CD14-positive monocyte (primary cell): ENCODE measurements around the gene CENPT. TPM values are rescaled to one million over a fixed set of nuclear protein-coding genes. Genes with fewer than 3 reads are reported as not detected.
A peak's percentile ranks its signal among the peaks of the same experiment; 100 is the strongest.

Source experiments
- DNase-seq, 3 donors: peaks; one replicate each; pipeline ENCODE4 v3.0.0-alpha.2; 2011 to 2022
- H2AFZ ChIP-seq: 2 replicates; pipeline ENCODE4 v1.6.0; 2012; ENCODE audit warnings: mild to moderate bottlenecking, low read depth, low read length, inconsistent platforms; ENCODE audit not compliant: insufficient read depth, poor library complexity, severe bottlenecking
- H3K27ac ChIP-seq, 2 donors: 1 replicate in 1 of 2; 2 replicates in 1 of 2; pipeline ENCODE4 v1.5.1; 2012 to 2013; ENCODE audit warnings: low read length in 2 of 2, control low read depth in 1 of 2, inconsistent platforms in 1 of 2, low read depth in 1 of 2, mild to moderate bottlenecking in 1 of 2
- H3K27me3 ChIP-seq, 2 donors: one replicate each; pipeline versions ENCODE4 v1.6.0 to v1.6.1; 2011 to 2013; ENCODE audit warnings: low read length in 2 of 2; ENCODE audit not compliant: control insufficient read depth in 2 of 2, insufficient read depth in 2 of 2
- H3K36me3 ChIP-seq, 2 donors: replicated peaks in 1 of 2; 1 replicate in 1 of 2; 2 replicates in 1 of 2; pipeline versions ENCODE4 v1.5.1 to v1.6.1; 2012 to 2013; ENCODE audit warnings: low read length in 2 of 2, control low read depth in 1 of 2, inconsistent platforms in 1 of 2, mild to moderate bottlenecking in 1 of 2; ENCODE audit not compliant: insufficient read depth in 2 of 2, control insufficient read depth in 1 of 2
- H3K4me1 ChIP-seq, 2 donors: 1 replicate in 1 of 2; 2 replicates in 1 of 2; pipeline versions ENCODE4 v1.5.1 to v1.6.1; 2012 to 2013; ENCODE audit warnings: low read length in 2 of 2, control low read depth in 1 of 2, inconsistent platforms in 1 of 2, mild to moderate bottlenecking in 1 of 2, moderate library complexity in 1 of 2; ENCODE audit not compliant: insufficient read depth in 2 of 2, control insufficient read depth in 1 of 2
- H3K4me2 ChIP-seq: replicated peaks from 2 replicates; pipeline ENCODE3; 2012; ENCODE audit warnings: low read length, moderate library complexity, mild to moderate bottlenecking; ENCODE audit not compliant: poor library complexity, severe bottlenecking; ENCODE audit errors: extremely low read depth
- H3K4me3 ChIP-seq, 3 experiments: fragments of 200-600 bp in 1 of 3; sonication (generic) in 1 of 3; replicated peaks in 1 of 3; 1 replicate in 2 of 3; 2 replicates in 1 of 3; pipeline ENCODE4 v1.5.1; 2011 to 2013; ENCODE audit warnings: low read length in 3 of 3, mild to moderate bottlenecking in 3 of 3, control low read depth in 2 of 3, low read depth in 2 of 3, inconsistent platforms in 1 of 3, moderate library complexity in 1 of 3
- H3K79me2 ChIP-seq: 2 replicates; pipeline ENCODE4 v1.6.0; 2012; ENCODE audit warnings: mild to moderate bottlenecking, control low read depth, inconsistent platforms, low read length, moderate library complexity; ENCODE audit not compliant: insufficient read depth
- H3K9ac ChIP-seq: 2 replicates; pipeline ENCODE4 v1.6.0; 2017; ENCODE audit warnings: low read length, mild to moderate bottlenecking; ENCODE audit not compliant: insufficient read depth, poor library complexity, severe bottlenecking
- H3K9me3 ChIP-seq, 2 donors: replicated peaks in 1 of 2; 1 replicate in 1 of 2; 2 replicates in 1 of 2; pipeline versions ENCODE4 v1.5.1 to v1.6.1; 2012 to 2013; ENCODE audit warnings: low read length in 2 of 2, control low read depth in 1 of 2; ENCODE audit not compliant: control insufficient read depth in 1 of 2, insufficient read depth in 1 of 2
- H4K20me1 ChIP-seq: 2 replicates; pipeline ENCODE4 v1.6.0; 2012; ENCODE audit warnings: mild to moderate bottlenecking, low read length, control low read depth, moderate library complexity; ENCODE audit not compliant: insufficient read depth
- H3K27ac Mint-ChIP-seq, 7 donors: one replicate each; pipeline ENCODE4 v1.8.0; 2020; ENCODE audit warnings: mild to moderate bottlenecking in 7 of 7, mixed read lengths in 7 of 7, moderate library complexity in 6 of 7, inconsistent platforms in 2 of 7
- H3K27me3 Mint-ChIP-seq, 3 donors: one replicate each; pipeline ENCODE4 v1.8.0; 2021 to 2022; ENCODE audit warnings: low read depth in 3 of 3, mild to moderate bottlenecking in 3 of 3, mixed read lengths in 3 of 3, moderate library complexity in 3 of 3, inconsistent platforms in 1 of 3
- H3K36me3 Mint-ChIP-seq, 2 donors: one replicate each; pipeline ENCODE4 v1.8.0; 2020; ENCODE audit warnings: mixed read lengths in 2 of 2, inconsistent platforms in 1 of 2, mild to moderate bottlenecking in 1 of 2
- H3K4me1 Mint-ChIP-seq: one replicate; pipeline ENCODE4 v1.8.0; 2020; ENCODE audit warnings: mild to moderate bottlenecking, mixed read lengths
- H3K4me3 Mint-ChIP-seq, 2 donors: one replicate each; pipeline ENCODE4 v1.8.0; 2020; ENCODE audit warnings: mild to moderate bottlenecking in 2 of 2, mixed read lengths in 2 of 2, moderate library complexity in 1 of 2
- H3K9me3 Mint-ChIP-seq, 7 donors: one replicate each; pipeline ENCODE4 v1.8.0; 2020 to 2022; ENCODE audit warnings: mixed read lengths in 7 of 7, mild to moderate bottlenecking in 6 of 7, moderate library complexity in 6 of 7, inconsistent platforms in 2 of 7
- WGBS: methylation state at CpG from one replicate; pipeline ENCODE4 v1.1.5; 2013; ENCODE audit warnings: missing lambda C conversion rate; ENCODE audit not compliant: insufficient coverage; 5-methylcytosine and 5-hydroxymethylcytosine counted together
- intact Hi-C, 2 donors: fragments of 100-400 bp; cut with micrococcal nuclease; formaldehyde crosslinking; loops; one replicate each; pipeline versions ENCODE4 v1.15.0 to v1.15.1; 2023
- polyA plus RNA-seq, 3 donors: library from polyadenylated mRNA; depleted of rRNA in 1 of 3; unstranded in 2 of 3; stranded (reverse) in 1 of 3; fragments of 300-500 nt in 2 of 3; fragments of >200 nt in 1 of 3; fragmentation: Illumina TruSeq in 2 of 3; gene quantifications; 1 replicate in 2 of 3; 2 replicates in 1 of 3; pipeline ENCODE4 v1.2.3, GENCODE V29; 2012 to 2021
- TF ChIP-seq, protein P1 (sequence below): fragments of 200-600 bp; IDR thresholded peaks from one replicate; pipeline ENCODE4 v1.8.0; 2022; ENCODE audit warnings: antibody characterized with exemption, mild to moderate bottlenecking

Gene CENPT
- polyA plus RNA-seq, 3 donors, result 8.3 to 120 (median 12.4) TPM

DNA sequence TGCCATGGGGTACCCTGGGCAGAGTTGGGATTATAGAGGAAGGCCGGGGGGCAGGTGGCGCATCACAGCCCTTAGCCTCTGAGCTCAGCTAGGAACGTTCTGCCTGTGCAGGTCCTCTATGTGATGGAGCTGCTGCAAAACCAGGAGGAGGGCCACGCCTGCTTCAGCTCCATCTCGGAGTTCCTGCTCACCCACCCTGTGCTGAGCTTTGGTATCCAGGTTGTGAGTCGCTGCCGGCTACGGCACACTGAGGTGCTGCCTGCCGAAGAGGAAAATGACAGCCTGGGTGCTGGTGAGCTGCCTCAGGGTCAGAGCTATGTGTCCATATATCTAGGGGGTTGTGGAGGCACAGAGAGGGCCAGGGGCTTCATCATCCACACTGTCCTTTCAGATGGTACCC, 31.4 kb upstream of the CENPT start:
- Histone ChIP-seq H3K4me3 (no peak overlapping the region), H3K27me3 (no peaks in the 10 kb centered on the region), H3K36me3 (peaks cover 83 to 88% of the 10 kb centered on the region in 2 donors), H3K27ac (no peak overlapping the region), H4K20me1 (peaks cover 35% of the 10 kb centered on the region), H2AFZ (no peak overlapping the region), H3K4me1 (peaks cover 9 to 12% of the 10 kb centered on the region in 2 donors), H3K4me2 (no peak overlapping the region), H3K9me3 (no peaks in the 10 kb centered on the region), H3K79me2 (peaks cover 30% of the 10 kb centered on the region), H3K9ac (no peak overlapping the region)
- WGBS, result 97% methylated on average over 5 of the region's 9 CpGs
- H3K4me1 Mint-ChIP-seq, result peaks cover 17% of the 10 kb centered on the region
- H3K27me3 Mint-ChIP-seq, result peaks cover 0 to 2% (median 0%) of the 10 kb centered on the region in 3 donors
- peak overlapping the region in 1 of 7 donors; percentile 59 for H3K27ac Mint-ChIP-seq
- H3K9me3 Mint-ChIP-seq, result no peaks in the 10 kb centered on the region
- DNase-seq, result no peak
- peaks cover 79 to 88% of the 10 kb centered on the region in 2 donors for H3K36me3 Mint-ChIP-seq
- no peak overlapping the region for H3K4me3 Mint-ChIP-seq
- TF ChIP-seq, protein P1, sequence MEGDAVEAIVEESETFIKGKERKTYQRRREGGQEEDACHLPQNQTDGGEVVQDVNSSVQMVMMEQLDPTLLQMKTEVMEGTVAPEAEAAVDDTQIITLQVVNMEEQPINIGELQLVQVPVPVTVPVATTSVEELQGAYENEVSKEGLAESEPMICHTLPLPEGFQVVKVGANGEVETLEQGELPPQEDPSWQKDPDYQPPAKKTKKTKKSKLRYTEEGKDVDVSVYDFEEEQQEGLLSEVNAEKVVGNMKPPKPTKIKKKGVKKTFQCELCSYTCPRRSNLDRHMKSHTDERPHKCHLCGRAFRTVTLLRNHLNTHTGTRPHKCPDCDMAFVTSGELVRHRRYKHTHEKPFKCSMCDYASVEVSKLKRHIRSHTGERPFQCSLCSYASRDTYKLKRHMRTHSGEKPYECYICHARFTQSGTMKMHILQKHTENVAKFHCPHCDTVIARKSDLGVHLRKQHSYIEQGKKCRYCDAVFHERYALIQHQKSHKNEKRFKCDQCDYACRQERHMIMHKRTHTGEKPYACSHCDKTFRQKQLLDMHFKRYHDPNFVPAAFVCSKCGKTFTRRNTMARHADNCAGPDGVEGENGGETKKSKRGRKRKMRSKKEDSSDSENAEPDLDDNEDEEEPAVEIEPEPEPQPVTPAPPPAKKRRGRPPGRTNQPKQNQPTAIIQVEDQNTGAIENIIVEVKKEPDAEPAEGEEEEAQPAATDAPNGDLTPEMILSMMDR, result no peak
- intact Hi-C loops, result loop anchor here in 1 of 2 donors (10.0 kb wide), 1 partner anchor 56 kb away; the partner anchor contains the start of genes CTRL and PSMB10

DNA sequence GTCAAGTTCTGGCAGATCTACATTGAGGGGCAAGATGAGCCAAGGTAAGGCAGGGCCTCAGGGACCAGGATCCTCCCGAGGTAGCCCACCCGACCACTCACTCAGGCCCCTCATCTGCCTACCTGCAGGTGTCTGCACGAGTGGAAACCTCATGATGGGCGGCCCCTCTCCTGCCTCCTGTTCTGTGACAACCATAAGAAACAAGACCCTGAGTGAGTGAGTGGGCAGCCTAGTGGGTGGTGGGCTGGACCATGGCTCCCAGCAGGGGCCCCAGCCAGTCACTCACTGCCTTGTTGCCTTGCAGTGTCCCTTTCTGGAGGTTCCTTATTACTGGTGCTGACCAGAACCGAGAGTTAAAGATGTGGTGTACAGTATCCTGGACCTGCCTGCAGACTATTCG, 30.7 kb upstream of the CENPT start:
- no peak overlapping the region for H3K27ac Mint-ChIP-seq
- H3K36me3 Mint-ChIP-seq, result peaks cover 74 to 82% of the 10 kb centered on the region in 2 donors

More for the DNA sequence above, 30.7 kb upstream of the CENPT start:
- Mint-ChIP-seq H3K4me3 (no peak overlapping the region), H3K4me1 (peaks cover 23% of the 10 kb centered on the region), H3K27me3 (peaks cover 0 to 2% (median 0%) of the 10 kb centered on the region in 3 donors), H3K9me3 (no peaks in the 10 kb centered on the region)
- peaks cover 15 to 18% of the 10 kb centered on the region in 2 donors for H3K4me1 ChIP-seq
- TF ChIP-seq, protein P1, result no peak
- H3K9me3 ChIP-seq, result no peaks in the 10 kb centered on the region
- H3K27me3 ChIP-seq, result no peaks in the 10 kb centered on the region
- no peak for DNase-seq
- WGBS, result 100% methylated on average over 1 of the region's 6 CpGs
- no peak overlapping the region for H3K4me3 ChIP-seq
- no peak overlapping the region for H3K4me2 ChIP-seq
- H3K27ac ChIP-seq, result no peak overlapping the region
- no peak overlapping the region for H2AFZ ChIP-seq
- peaks cover 39% of the 10 kb centered on the region for H4K20me1 ChIP-seq
- no peak overlapping the region for H3K9ac ChIP-seq
- intact Hi-C loops, result loop anchor here in 1 of 2 donors (10.0 kb wide), 1 partner anchor 57 kb away; the partner anchor contains the start of genes CTRL and PSMB10
- H3K79me2 ChIP-seq, result peaks cover 36% of the 10 kb centered on the region
- peaks cover 77 to 81% of the 10 kb centered on the region in 2 donors for H3K36me3 ChIP-seq
